ENCODE data around the gene MYCBP2.

GRCh38 chr13:77374786-77375185, 47.9 kb upstream of the MYCBP2 start:
- TF ChIP-seq CTCF (conservative IDR thresholded peaks at IDR 0.05) (no peak), EZH2 (IDR thresholded peaks at IDR 0.05; ENCODE audit: low read depth) (no peak)
